Measurements from ENCODE around the gene GRAMD2B.

Gene GRAMD2B

GRCh38 chr5:126526493-126526892, 103.3 kb downstream of the GRAMD2B start:
- Histone ChIP-seq H3K4me1 (ENCODE audit: control insufficient read depth, insufficient read depth, low read length) (no peaks in the 10 kb centered on the region), H3K4me3 (ENCODE audit: insufficient read depth, low read depth, low read length) (no peak overlapping the region), H3K27me3 (ENCODE audit: control insufficient read depth, insufficient read depth, low read length, poor library complexity, severe bottlenecking) (no peaks in the 10 kb centered on the region), H3K36me3 (ENCODE audit: control insufficient read depth, insufficient read depth, low read length) (no peaks in the 10 kb centered on the region), H3K9me3 (ENCODE audit: control insufficient read depth, low read length) (no peaks in the 10 kb centered on the region), H3K27ac (ENCODE audit: insufficient read depth, low read depth, low read length, poor library complexity, severe bottlenecking) (no peak overlapping the region)

GRCh38 chr5:126527158-126527557, 103.9 kb downstream of the GRAMD2B start:
- no peaks in the 10 kb centered on the region for H3K36me3 ChIP-seq (ENCODE audit: control insufficient read depth, insufficient read depth, low read length)
- no peaks in the 10 kb centered on the region for H3K4me1 ChIP-seq (ENCODE audit: control insufficient read depth, insufficient read depth, low read length)
- H3K27me3 ChIP-seq (ENCODE audit: control insufficient read depth, insufficient read depth, low read length, poor library complexity, severe bottlenecking): no peaks in the 10 kb centered on the region
- no peak overlapping the region for H3K27ac ChIP-seq (ENCODE audit: insufficient read depth, low read depth, low read length, poor library complexity, severe bottlenecking)
- H3K9me3 ChIP-seq (ENCODE audit: control insufficient read depth, low read length): no peaks in the 10 kb centered on the region
- WGBS, 2 experiments: 87 to 100% methylated on average over 1 of the region's 1 CpG
- H3K4me3 ChIP-seq (ENCODE audit: insufficient read depth, low read depth, low read length): no peak overlapping the region

DNA sequence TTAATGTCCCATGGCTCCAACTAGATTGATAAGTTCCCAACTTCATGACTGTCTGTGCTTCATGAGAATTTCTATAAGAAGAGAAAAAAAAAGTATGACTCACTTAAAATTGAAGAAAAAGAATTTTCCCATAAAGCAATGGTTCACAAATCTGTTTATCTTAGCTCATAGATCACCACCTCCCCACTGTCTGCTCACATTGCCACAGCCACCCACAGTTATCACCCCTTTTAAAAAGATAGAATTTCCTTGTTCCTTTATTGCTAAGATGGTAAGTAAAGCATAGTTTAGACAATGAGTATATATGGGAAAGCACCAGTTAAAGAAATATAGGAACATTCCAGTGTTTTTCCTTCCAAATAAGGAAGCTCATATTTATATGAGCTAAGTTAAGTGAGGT, 104.7 kb downstream of the GRAMD2B start:
- Histone ChIP-seq H3K27ac (ENCODE audit: insufficient read depth, low read depth, low read length, poor library complexity, severe bottlenecking) (no peak overlapping the region), H3K36me3 (ENCODE audit: control insufficient read depth, insufficient read depth, low read length) (no peaks in the 10 kb centered on the region), H3K27me3 (ENCODE audit: control insufficient read depth, insufficient read depth, low read length, poor library complexity, severe bottlenecking) (no peaks in the 10 kb centered on the region), H3K9me3 (ENCODE audit: control insufficient read depth, low read length) (no peaks in the 10 kb centered on the region), H3K4me1 (ENCODE audit: control insufficient read depth, insufficient read depth, low read length) (no peaks in the 10 kb centered on the region), H3K4me3 (ENCODE audit: insufficient read depth, low read depth, low read length) (no peak overlapping the region)

DNA sequence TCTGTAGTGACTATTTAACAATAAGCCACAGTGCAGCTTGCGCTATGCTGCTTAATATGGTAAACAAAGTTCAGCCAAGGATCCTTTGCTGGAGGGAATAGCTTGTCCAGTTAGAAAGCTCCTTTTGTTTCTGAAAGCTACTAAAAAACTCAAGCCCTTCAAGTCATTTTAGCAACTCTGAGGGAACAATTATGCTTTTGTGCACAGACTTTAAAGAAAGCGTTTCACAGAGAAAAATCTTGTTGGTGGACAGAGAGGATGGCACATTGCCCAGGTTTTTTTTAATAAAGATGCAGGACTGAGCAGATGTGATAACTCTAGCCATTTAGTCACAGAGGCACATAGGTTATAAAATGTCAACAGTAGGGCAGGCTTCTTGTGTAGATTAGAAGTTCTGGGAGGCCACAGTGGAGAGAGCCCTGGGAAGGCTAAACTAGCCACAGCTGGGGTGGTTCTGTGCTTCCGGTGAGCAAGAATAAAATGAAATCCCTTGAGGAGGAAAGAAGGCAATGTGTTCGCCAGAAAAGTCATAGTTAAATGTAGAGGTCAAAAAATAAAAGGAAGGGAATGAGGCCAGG, 108.4 kb downstream of the GRAMD2B start:
- no peak overlapping the region for H3K27ac ChIP-seq (ENCODE audit: insufficient read depth, low read depth, low read length, poor library complexity, severe bottlenecking)
- no peaks in the 10 kb centered on the region for H3K27me3 ChIP-seq (ENCODE audit: control insufficient read depth, insufficient read depth, low read length, poor library complexity, severe bottlenecking)
- H3K9me3 ChIP-seq (ENCODE audit: control insufficient read depth, low read length): no peaks in the 10 kb centered on the region
- 94 to 95% methylated on average over 4 of the region's 4 CpGs for WGBS, 2 experiments
- no peaks in the 10 kb centered on the region for H3K36me3 ChIP-seq (ENCODE audit: control insufficient read depth, insufficient read depth, low read length)
- H3K4me3 ChIP-seq (ENCODE audit: insufficient read depth, low read depth, low read length): no peak overlapping the region
- H3K4me1 ChIP-seq (ENCODE audit: control insufficient read depth, insufficient read depth, low read length): no peaks in the 10 kb centered on the region

- Histone ChIP-seq H3K4me3 (ENCODE audit: insufficient read depth, low read depth, low read length) (no peak overlapping the region), H3K27me3 (ENCODE audit: control insufficient read depth, insufficient read depth, low read length, poor library complexity, severe bottlenecking) (no peaks in the 10 kb centered on the region), H3K36me3 (ENCODE audit: control insufficient read depth, insufficient read depth, low read length) (no peaks in the 10 kb centered on the region), H3K27ac (ENCODE audit: insufficient read depth, low read depth, low read length, poor library complexity, severe bottlenecking) (no peak overlapping the region), H3K9me3 (ENCODE audit: control insufficient read depth, low read length) (no peaks in the 10 kb centered on the region), H3K4me1 (ENCODE audit: control insufficient read depth, insufficient read depth, low read length) (no peaks in the 10 kb centered on the region)
- 96 to 100% methylated on average over 1 of the region's 1 CpG for WGBS, 2 experiments
Measured at GRCh38 chr5:126534553-126534952, 111.3 kb downstream of the GRAMD2B start.

GRCh38 chr5:126535856-126536545, 112.8 kb downstream of the GRAMD2B start:
- H3K36me3 ChIP-seq (ENCODE audit: control insufficient read depth, insufficient read depth, low read length): no peaks in the 10 kb centered on the region
- H3K4me1 ChIP-seq (ENCODE audit: control insufficient read depth, insufficient read depth, low read length): no peaks in the 10 kb centered on the region
- H3K27me3 ChIP-seq (ENCODE audit: control insufficient read depth, insufficient read depth, low read length, poor library complexity, severe bottlenecking): no peaks in the 10 kb centered on the region
- no peak overlapping the region for H3K4me3 ChIP-seq (ENCODE audit: insufficient read depth, low read depth, low read length)
- 94 to 96% methylated on average over 4 of the region's 4 CpGs for WGBS, 2 experiments
- no peak overlapping the region for H3K27ac ChIP-seq (ENCODE audit: insufficient read depth, low read depth, low read length, poor library complexity, severe bottlenecking)
- H3K9me3 ChIP-seq (ENCODE audit: control insufficient read depth, low read length): no peaks in the 10 kb centered on the region

DNA sequence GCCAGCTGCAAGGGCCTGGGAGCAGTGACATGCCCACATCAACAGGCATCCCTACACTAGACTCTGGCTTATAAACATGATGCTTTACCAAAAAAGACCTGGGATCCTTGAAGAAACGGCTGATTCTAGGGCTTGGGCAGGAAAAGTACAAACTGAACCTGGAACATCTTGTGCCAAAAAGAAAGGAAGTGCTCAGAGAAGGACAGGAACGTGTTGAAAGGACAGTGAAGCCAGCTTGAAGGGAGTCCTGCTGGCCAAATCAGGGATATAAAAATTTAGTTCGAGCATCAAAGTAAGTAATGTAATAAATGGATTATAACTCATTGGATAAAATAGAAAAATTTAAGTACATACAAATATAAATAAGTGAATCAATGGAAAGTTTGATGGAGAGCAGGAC, 113.7 kb downstream of the GRAMD2B start:
- no peaks in the 10 kb centered on the region for H3K36me3 ChIP-seq (ENCODE audit: control insufficient read depth, insufficient read depth, low read length)
- H3K9me3 ChIP-seq (ENCODE audit: control insufficient read depth, low read length): no peaks in the 10 kb centered on the region
- 85 to 87% methylated on average over 3 of the region's 3 CpGs for WGBS, 2 experiments
- H3K27me3 ChIP-seq (ENCODE audit: control insufficient read depth, insufficient read depth, low read length, poor library complexity, severe bottlenecking): no peaks in the 10 kb centered on the region
- H3K4me1 ChIP-seq (ENCODE audit: control insufficient read depth, insufficient read depth, low read length): no peaks in the 10 kb centered on the region
- H3K4me3 ChIP-seq (ENCODE audit: insufficient read depth, low read depth, low read length): no peak overlapping the region
- H3K27ac ChIP-seq (ENCODE audit: insufficient read depth, low read depth, low read length, poor library complexity, severe bottlenecking): no peak overlapping the region

DNA sequence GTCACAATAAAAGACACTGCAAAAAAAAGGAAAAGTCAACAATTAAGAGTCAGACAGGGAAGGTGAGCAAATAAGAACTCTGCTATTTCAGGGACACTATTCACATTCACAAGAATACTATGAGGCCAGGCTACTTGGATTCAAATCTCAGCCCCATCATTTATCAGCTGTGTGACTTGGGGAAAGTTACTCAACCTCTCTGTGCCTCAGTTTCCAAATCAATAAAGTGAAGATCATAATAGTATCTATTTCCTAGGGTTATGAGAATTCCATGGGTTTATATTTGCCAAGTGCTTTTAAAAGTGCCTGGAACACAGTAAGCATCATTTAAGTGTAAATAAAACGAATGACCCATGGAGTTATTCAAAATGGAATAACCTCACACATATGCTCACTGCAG, 115.4 kb downstream of the GRAMD2B start:
- Histone ChIP-seq H3K4me1 (ENCODE audit: control insufficient read depth, insufficient read depth, low read length) (no peaks in the 10 kb centered on the region), H3K27me3 (ENCODE audit: control insufficient read depth, insufficient read depth, low read length, poor library complexity, severe bottlenecking) (no peaks in the 10 kb centered on the region), H3K36me3 (ENCODE audit: control insufficient read depth, insufficient read depth, low read length) (peaks cover 3% of the 10 kb centered on the region), H3K4me3 (ENCODE audit: insufficient read depth, low read depth, low read length) (no peak overlapping the region), H3K27ac (ENCODE audit: insufficient read depth, low read depth, low read length, poor library complexity, severe bottlenecking) (no peak overlapping the region), H3K9me3 (ENCODE audit: control insufficient read depth, low read length) (no peaks in the 10 kb centered on the region)
- 83 to 92% methylated on average over 1 of the region's 1 CpG for WGBS, 2 experiments

- H3K27ac ChIP-seq (ENCODE audit: insufficient read depth, low read depth, low read length, poor library complexity, severe bottlenecking): no peak overlapping the region
- H3K27me3 ChIP-seq (ENCODE audit: control insufficient read depth, insufficient read depth, low read length, poor library complexity, severe bottlenecking): no peaks in the 10 kb centered on the region
- no peaks in the 10 kb centered on the region for H3K9me3 ChIP-seq (ENCODE audit: control insufficient read depth, low read length)
- H3K36me3 ChIP-seq (ENCODE audit: control insufficient read depth, insufficient read depth, low read length): peaks cover 5% of the 10 kb centered on the region
- WGBS, 2 experiments: 90 to 92% methylated on average over 5 of the region's 5 CpGs
- H3K4me3 ChIP-seq (ENCODE audit: insufficient read depth, low read depth, low read length): no peak overlapping the region
- no peaks in the 10 kb centered on the region for H3K4me1 ChIP-seq (ENCODE audit: control insufficient read depth, insufficient read depth, low read length)
Measured at GRCh38 chr5:126540631-126541030, 117.4 kb downstream of the GRAMD2B start.

GRCh38 chr5:126542441-126542840, 119.2 kb downstream of the GRAMD2B start:
- Histone ChIP-seq H3K9me3 (ENCODE audit: control insufficient read depth, low read length) (no peaks in the 10 kb centered on the region), H3K4me1 (ENCODE audit: control insufficient read depth, insufficient read depth, low read length) (no peaks in the 10 kb centered on the region), H3K4me3 (ENCODE audit: insufficient read depth, low read depth, low read length) (no peak overlapping the region), H3K36me3 (ENCODE audit: control insufficient read depth, insufficient read depth, low read length) (peaks cover 19% of the 10 kb centered on the region), H3K27ac (ENCODE audit: insufficient read depth, low read depth, low read length, poor library complexity, severe bottlenecking) (no peak overlapping the region), H3K27me3 (ENCODE audit: control insufficient read depth, insufficient read depth, low read length, poor library complexity, severe bottlenecking) (no peaks in the 10 kb centered on the region)
- WGBS, 2 experiments: 79 to 84% methylated on average over 2 of the region's 2 CpGs

Measured in ectodermal cell (in vitro differentiated cells).